PC-9 (cell line): ENCODE results near the gene PCP4. TPM values are rescaled to one million over a fixed set of nuclear protein-coding genes. Genes with fewer than 3 reads are reported as not detected.

Source experiments
- BruUV-seq: library from RNA; stranded (reverse); fragments of 400-500 nt; replicated peaks from 2 replicates; lab custom pipeline; 2021; lab: Mats Ljungman, UMichigan
- CTCF ChIA-PET: fragments of 300-600 bp; sonication (Branson Sonifier 250); formaldehyde crosslinking; loops from one replicate; lab custom pipeline; 2022; ENCODE audit warnings: antibody characterized with exemption; lab: Charles Lee
- POLR2A ChIA-PET: fragments of 300-600 bp; sonication (Branson Sonifier 250); formaldehyde crosslinking; loops from one replicate; lab custom pipeline; 2022; ENCODE audit warnings: antibody characterized with exemption; ENCODE audit not compliant: unreplicated experiment; lab: Charles Lee
- DNase-seq, 2 experiments: peaks; one replicate each; pipeline versions ENCODE4 v3.0.0 to v3.0.0-alpha.2; 2015 to 2022; ENCODE audit warnings: mixed read lengths in 1 of 2
- H2AFZ ChIP-seq: fragments of 200-600 bp; sonication (generic); 2 replicates; pipeline ENCODE4 v1.8.1; 2017; ENCODE audit warnings: antibody characterized with exemption
- H3F3A ChIP-seq: fragments of 200-600 bp; sonication (generic); 2 replicates; pipeline ENCODE4 v1.8.1; 2017; ENCODE audit warnings: antibody characterized with exemption, mild to moderate bottlenecking, low read depth; ENCODE audit not compliant: insufficient read depth
- H3K27ac ChIP-seq: fragments of 200-600 bp; sonication (generic); 2 replicates; pipeline ENCODE4 v1.6.1; 2016; ENCODE audit warnings: mixed run types
- H3K27me3 ChIP-seq: fragments of 200-600 bp; sonication (generic); 2 replicates; pipeline ENCODE4 v1.6.1; 2016; ENCODE audit warnings: low read depth, mixed run types; ENCODE audit not compliant: insufficient read depth
- H3K36me3 ChIP-seq: fragments of 200-600 bp; sonication (generic); 2 replicates; pipeline ENCODE4 v1.6.1; 2016; ENCODE audit warnings: low read depth, mixed run types
- H3K4me1 ChIP-seq: fragments of 200-600 bp; sonication (generic); replicated peaks from 2 replicates; pipeline ENCODE4 v1.6.1; 2016; ENCODE audit warnings: mixed run types; ENCODE audit not compliant: insufficient read depth
- H3K4me2 ChIP-seq: fragments of 200-600 bp; sonication (generic); 2 replicates; pipeline ENCODE4 v1.6.1; 2017; ENCODE audit warnings: mixed run types
- H3K4me3 ChIP-seq: fragments of 200-600 bp; sonication (generic); 2 replicates; pipeline ENCODE4 v1.6.1; 2016; ENCODE audit warnings: mixed run types
- H3K79me2 ChIP-seq: fragments of 200-600 bp; sonication (generic); 2 replicates; pipeline ENCODE4 v1.6.1; 2017; ENCODE audit warnings: low read depth, mixed run types
- H3K9me2 ChIP-seq: fragments of 200-600 bp; sonication (generic); 2 replicates; pipeline ENCODE4 v1.8.1; 2017; ENCODE audit warnings: mild to moderate bottlenecking; ENCODE audit not compliant: insufficient read depth
- H3K9me3 ChIP-seq: fragments of 200-600 bp; sonication (generic); 2 replicates; pipeline ENCODE4 v1.8.1; 2016; ENCODE audit warnings: low read depth; ENCODE audit not compliant: insufficient read depth
- H4K20me1 ChIP-seq: fragments of 200-600 bp; sonication (generic); 2 replicates; pipeline ENCODE4 v1.8.1; 2017; ENCODE audit not compliant: insufficient read depth
- EZH2 ChIP-seq: fragments of 200-600 bp; sonication (generic); IDR thresholded peaks from 2 replicates; pipeline ENCODE4 v1.8.0; 2017; ENCODE audit warnings: antibody characterized with exemption, low read depth
- intact Hi-C: fragments of 100-400 bp; cut with micrococcal nuclease; formaldehyde crosslinking; loops from one replicate; pipeline ENCODE4 v1.10.0; 2022; ENCODE audit not compliant: unreplicated experiment
- total RNA-seq: library from RNA; stranded (reverse); gene quantifications from 2 replicates; pipeline ENCODE4 v1.2.3, GENCODE V29; 2021
- TF ChIP-seq, protein P1 (sequence below): fragments of 200-600 bp; sonication (generic); conservative IDR thresholded peaks from 2 replicates; pipeline ENCODE4 v1.6.1; 2017; ENCODE audit warnings: mixed run types, antibody characterized with exemption, mild to moderate bottlenecking, moderate library complexity

The PCP4 gene
- total RNA-seq, 1 experiment from 2014 or later = not detected

DNA sequence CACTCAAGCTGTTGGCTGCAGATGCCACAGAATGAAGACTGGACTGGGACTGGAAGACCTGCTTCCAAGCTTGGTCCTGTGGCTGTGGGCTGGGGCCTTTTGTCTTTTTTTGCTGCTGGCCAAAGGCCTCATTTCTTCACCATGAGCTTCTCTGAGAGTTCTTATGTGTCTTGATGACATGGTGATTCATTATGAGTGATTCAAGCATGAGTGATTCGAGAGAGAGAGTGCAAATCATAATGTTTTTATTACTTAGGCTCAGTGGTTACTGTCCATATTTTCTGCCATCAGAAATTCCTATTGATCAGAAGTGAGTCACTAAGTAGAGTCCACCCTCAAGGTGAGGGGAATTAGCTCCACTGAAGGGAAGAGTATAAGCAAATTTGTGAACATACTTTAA, 94.0 kb downstream of the PCP4 start:
- Histone ChIP-seq H3K9me3 (no peaks in the 10 kb centered on the region), H3K79me2 (no peaks in the 10 kb centered on the region), H3F3A (no peaks in the 10 kb centered on the region), H3K4me3 (no peak overlapping the region), H3K4me2 (no peak overlapping the region), H3K9me2 (no peaks in the 10 kb centered on the region), H4K20me1 (no peaks in the 10 kb centered on the region), H3K36me3 (no peaks in the 10 kb centered on the region), H3K4me1 (no peaks in the 10 kb centered on the region), H3K27me3 (no peaks in the 10 kb centered on the region), H3K27ac (no peak overlapping the region), H2AFZ (no peak overlapping the region)
- POLR2A ChIA-PET = no interaction called here
- DNase-seq = no peak
- intact Hi-C loops = no loop called here
- CTCF ChIA-PET = no interaction called here
- TF ChIP-seq, protein P1, sequence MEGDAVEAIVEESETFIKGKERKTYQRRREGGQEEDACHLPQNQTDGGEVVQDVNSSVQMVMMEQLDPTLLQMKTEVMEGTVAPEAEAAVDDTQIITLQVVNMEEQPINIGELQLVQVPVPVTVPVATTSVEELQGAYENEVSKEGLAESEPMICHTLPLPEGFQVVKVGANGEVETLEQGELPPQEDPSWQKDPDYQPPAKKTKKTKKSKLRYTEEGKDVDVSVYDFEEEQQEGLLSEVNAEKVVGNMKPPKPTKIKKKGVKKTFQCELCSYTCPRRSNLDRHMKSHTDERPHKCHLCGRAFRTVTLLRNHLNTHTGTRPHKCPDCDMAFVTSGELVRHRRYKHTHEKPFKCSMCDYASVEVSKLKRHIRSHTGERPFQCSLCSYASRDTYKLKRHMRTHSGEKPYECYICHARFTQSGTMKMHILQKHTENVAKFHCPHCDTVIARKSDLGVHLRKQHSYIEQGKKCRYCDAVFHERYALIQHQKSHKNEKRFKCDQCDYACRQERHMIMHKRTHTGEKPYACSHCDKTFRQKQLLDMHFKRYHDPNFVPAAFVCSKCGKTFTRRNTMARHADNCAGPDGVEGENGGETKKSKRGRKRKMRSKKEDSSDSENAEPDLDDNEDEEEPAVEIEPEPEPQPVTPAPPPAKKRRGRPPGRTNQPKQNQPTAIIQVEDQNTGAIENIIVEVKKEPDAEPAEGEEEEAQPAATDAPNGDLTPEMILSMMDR = no peak
- TF ChIP-seq EZH2 = no peak
- no TSS peak for BruUV-seq

DNA sequence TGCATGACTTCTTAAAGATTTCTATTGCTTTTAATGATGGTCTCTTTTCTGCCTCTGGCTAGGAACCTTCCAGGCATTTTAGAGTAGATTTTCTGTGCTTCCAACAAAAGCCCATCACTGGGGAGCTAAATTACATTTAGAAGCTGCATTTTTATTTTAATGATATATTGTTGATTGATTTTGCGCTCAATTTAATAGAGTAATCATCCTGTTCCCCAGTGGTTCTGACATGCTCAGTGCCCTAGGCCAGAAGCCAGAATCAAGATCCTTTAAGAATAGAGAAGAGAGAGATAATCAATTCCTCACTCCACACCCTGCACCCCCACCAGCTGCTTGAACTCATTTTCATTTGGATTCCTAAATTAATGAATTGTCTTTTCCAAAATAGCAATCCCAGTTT, 97.8 kb downstream of the PCP4 start:
- Histone ChIP-seq H3K9me2 (no peaks in the 10 kb centered on the region), H3K79me2 (no peaks in the 10 kb centered on the region), H3F3A (no peaks in the 10 kb centered on the region), H3K27me3 (no peaks in the 10 kb centered on the region), H3K4me2 (no peak overlapping the region), H3K4me3 (no peak overlapping the region), H4K20me1 (no peaks in the 10 kb centered on the region), H3K36me3 (no peaks in the 10 kb centered on the region), H3K4me1 (no peaks in the 10 kb centered on the region), H3K27ac (no peak overlapping the region), H3K9me3 (no peaks in the 10 kb centered on the region), H2AFZ (no peak overlapping the region)
- ChIA-PET POLR2A (no interaction called here), CTCF (no interaction called here)
- intact Hi-C loops = no loop called here
- no peak for TF ChIP-seq EZH2
- TF ChIP-seq, protein P1 = no peak
- no TSS peak for BruUV-seq
- no peak for DNase-seq

DNA sequence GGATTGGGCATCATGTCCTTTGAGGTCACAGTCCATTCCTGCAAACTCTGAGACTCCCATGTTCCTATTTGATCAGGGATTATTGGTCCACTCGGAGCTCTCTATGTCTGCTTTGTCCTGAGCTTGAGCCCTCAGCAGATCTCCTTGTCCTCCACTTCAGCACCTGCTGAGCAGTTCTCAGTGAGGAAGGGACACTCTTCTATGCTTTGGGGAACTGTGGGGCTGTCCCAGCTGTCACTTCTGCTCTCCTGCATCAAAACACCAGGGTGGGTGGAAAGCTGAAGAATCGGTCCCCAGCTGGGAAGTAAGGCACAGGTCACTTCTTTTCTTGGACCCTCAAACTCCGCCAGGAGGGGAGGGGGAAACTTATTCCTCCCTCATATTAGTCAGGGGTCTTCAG, 99.5 kb downstream of the PCP4 start:
- TF ChIP-seq, protein P1 = no peak
- no peak for TF ChIP-seq EZH2

More for the DNA sequence above, 99.5 kb downstream of the PCP4 start:
- Histone ChIP-seq H4K20me1 (no peaks in the 10 kb centered on the region), H3K9me3 (no peaks in the 10 kb centered on the region), H3K27ac (no peak overlapping the region), H3K4me2 (no peak overlapping the region), H3K4me3 (no peak overlapping the region), H3K79me2 (no peaks in the 10 kb centered on the region), H3F3A (no peaks in the 10 kb centered on the region), H3K27me3 (no peaks in the 10 kb centered on the region), H3K9me2 (no peaks in the 10 kb centered on the region), H3K4me1 (no peaks in the 10 kb centered on the region), H2AFZ (no peak overlapping the region), H3K36me3 (no peaks in the 10 kb centered on the region)
- ChIA-PET POLR2A (interaction anchor here (0.7 kb wide), 1 partner anchor 978 kb away, joined by 4 read pairs; no protein-coding TSS in a partner anchor), CTCF (no interaction called here)
- intact Hi-C loops = no loop called here
- BruUV-seq = no TSS peak
- DNase-seq = no peak
